Posterior cingulate gyrus (tissue), 11 donors: ENCODE measurements around the gene KRTAP10-4.
A peak's percentile ranks its signal among the peaks of the same experiment; 100 is the strongest.
"Not testable (repeated sequence)": the region's sequence is repeated elsewhere in the genome, so short reads cannot be mapped to it uniquely, and the experiment has no call there.

Experiments used
- DNase-seq, 10 donors: peaks; one replicate each; pipeline versions ENCODE4 v3.0.0 to v3.0.0-alpha.2; 2020 to 2021; ENCODE audit warnings: mixed read lengths in 3 of 10
- intact Hi-C: fragments of 100-400 bp; cut with DNase I; formaldehyde crosslinking; loops from one replicate; pipeline ENCODE4 v1.15.1; 2023

KRTAP10-4 gene

DNA sequence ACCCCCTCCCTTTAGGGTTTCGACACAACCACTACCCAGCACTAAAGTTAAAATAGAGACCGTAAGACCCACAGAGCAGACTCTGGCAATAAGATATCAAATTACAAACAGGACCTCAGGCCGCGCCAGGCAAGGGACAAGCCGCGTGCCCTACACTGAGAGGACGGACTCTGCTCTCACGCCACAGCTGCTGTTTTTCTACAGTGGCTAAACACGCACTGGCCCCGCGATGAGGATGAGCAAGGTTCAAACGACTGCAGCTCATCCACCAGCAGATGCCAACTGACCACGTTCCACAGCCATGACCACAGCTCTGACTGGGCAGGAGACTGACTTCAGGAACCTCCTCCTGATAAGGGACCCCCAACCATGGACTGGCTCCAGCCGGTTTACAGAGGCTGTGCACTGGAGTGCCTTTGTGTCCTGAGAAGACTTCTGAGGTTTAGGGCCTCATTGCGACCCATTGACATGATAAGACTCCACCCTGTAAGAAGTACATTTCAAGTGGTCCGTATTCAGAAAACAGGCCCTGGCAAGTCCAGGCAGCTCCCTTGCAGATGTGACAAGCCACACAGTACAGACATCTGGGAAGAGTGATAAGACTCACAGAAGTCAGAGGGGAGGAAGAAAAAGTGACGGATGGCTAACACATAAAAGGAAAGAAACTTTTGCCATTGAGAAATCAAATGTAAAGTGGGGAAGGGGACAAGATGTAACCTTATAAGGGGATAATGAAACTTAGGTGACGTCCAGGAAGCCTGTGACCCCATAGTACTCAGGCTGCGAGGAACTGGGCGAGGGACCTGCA is 20.3 kb downstream of the KRTAP10-4 start:
- DNase-seq: peak in 2 of 10 donors; percentile 22 to 41
- intact Hi-C loops: no loop called here

GRCh38 chr21:44594406-44594916 is 20.9 kb downstream of the KRTAP10-4 start:
- intact Hi-C loops: no loop called here
- peak in 2 of 10 donors; percentile 31 to 34 for DNase-seq

DNA sequence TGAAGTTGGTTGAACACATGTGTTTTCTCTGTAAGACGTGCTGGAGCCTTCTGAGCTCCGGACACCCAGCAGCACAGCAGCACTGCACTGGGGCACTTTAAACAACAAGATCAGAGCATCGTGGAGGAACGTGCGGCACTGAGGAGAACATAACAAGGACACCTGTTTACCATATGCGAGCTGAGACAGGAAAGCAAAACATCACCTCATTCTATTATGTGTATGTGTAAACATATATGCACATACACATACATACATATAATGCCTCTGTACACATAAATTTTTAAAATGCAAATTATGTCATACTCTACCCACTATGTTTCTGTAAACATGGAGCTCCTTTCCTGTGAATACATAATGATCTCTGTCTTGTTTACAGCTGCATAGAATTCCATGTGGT is 22.0 kb downstream of the KRTAP10-4 start:
- no peak for DNase-seq
- intact Hi-C loops: no loop called here

GRCh38 chr21:44596068-44596725 is 22.7 kb downstream of the KRTAP10-4 start:
- intact Hi-C loops: no loop called here
- no peak for DNase-seq

GRCh38 chr21:44598061-44598460 is 24.5 kb downstream of the KRTAP10-4 start:
- DNase-seq: no peak
- intact Hi-C loops: no loop called here

DNA sequence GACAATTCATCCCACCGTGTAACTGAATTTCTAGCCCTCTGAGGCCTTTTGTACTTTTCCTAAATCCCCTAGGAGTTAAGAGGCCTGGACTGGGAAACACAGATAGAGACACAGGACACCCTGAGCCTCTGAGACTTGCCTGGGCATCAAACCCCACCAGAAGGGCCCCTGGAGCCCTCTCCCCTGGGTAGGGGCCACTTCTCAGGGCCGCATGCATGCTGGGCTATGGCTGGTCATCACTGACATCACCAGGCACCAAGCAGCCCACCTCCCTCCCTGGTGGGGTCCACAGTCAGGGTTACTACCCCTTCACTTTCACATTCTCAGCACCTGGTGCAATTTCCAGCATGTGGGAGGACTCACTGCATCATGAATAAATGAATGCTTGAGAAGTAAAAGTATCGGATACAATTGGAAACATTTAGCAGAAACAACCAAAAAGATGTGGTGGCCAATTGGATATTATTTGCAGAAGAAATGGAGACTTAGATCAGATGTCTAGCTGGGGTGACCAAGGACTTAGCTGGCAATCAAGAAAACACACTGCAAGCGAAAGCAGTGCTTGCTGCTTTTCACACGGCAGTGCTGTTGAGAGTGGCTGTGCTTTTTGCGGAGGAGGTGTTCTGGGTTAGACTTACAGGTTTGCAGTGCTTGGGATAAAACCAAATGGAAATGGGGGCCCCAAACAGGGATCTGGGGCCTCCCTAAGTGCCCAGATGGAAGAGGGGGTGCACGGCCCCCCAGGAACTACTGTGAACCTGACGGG is 25.9 kb downstream of the KRTAP10-4 start:
- intact Hi-C loops: no loop called here
- DNase-seq: peak in 1 of 10 donors; percentile 66

GRCh38 chr21:44600118-44600978 is 26.8 kb downstream of the KRTAP10-4 start, which contains the start of gene KRTAP10-7:
TSS of gene KRTAP10-7 (plus strand) at chr21:44600597. CDS start at chr21:44600622, 25 bp downstream.
- intact Hi-C loops, DNase-seq: not testable (repeated sequence)

DNA sequence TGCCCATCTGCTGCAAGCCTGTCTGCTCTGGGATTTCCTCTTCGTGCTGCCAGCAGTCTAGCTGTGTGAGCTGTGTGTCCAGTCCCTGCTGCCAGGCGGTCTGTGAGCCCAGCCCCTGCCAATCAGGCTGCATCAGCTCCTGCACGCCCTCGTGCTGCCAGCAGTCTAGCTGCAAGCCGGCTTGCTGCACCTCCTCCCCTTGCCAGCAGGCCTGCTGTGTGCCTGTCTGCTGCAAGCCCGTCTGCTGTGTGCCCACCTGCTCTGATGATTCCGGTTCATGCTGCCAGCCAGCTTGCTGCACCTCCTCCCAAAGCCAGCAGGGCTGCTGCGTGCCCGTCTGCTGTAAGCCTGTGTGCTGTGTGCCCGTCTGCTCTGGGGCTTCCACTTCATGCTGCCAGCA is 27.6 kb downstream of the KRTAP10-4 start:
- intact Hi-C loops: not testable (repeated sequence)
- peak in 1 of 10 donors; percentile 56 for DNase-seq

DNA sequence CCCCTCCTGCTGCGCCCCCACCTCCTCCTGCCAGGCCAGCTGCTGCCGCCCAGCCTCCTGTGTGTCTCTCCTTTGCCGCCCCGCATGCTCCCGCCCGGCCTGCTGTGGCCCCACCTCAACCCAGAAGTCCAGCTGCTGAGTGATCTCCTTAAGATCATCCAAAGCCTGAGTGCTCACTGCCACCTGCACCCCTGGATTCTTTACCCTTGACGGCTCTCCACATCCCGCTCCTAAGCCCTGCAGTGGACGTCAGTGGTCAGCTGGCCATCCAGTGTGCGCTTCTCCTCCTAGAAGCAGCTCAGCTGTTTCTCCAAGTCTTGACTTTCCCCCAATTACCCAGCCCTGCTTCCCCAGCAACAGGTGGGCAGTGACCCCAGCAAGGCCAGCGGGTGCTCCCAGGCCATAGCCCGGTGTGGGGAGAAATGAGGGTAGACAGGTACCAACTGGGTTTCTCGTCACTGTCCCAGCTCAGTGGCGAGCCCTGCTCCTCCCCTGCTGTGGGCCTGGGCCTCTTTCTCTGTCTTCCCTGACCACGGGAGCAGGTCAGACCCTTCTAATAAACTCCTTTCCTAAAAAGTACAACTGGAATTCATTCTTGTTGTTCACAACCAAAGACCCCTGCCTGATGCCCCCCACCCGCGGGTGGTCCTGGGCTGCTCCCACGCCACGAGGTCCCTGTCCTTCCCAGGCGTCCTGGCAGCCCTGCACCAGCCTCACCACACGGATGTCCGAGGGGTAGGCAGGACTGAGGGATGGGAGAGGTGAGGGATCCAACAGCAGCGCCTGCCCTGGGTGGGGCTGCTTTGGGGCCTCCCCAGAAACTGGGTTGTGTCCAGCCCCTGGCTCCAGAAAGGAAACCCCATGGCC is 28.3 kb downstream of the KRTAP10-4 start:
- DNase-seq: peak in 3 of 10 donors; percentile 15 to 71 (median 61)
- intact Hi-C loops: no loop called here

GRCh38 chr21:44602463-44602850 is 28.9 kb downstream of the KRTAP10-4 start:
- peak in 2 of 10 donors; percentile 40 to 43 for DNase-seq
- intact Hi-C loops: no loop called here

GRCh38 chr21:44603109-44603875 is 29.8 kb downstream of the KRTAP10-4 start:
- intact Hi-C loops: no loop called here
- peak in 2 of 10 donors; percentile 35 to 62 for DNase-seq

DNA sequence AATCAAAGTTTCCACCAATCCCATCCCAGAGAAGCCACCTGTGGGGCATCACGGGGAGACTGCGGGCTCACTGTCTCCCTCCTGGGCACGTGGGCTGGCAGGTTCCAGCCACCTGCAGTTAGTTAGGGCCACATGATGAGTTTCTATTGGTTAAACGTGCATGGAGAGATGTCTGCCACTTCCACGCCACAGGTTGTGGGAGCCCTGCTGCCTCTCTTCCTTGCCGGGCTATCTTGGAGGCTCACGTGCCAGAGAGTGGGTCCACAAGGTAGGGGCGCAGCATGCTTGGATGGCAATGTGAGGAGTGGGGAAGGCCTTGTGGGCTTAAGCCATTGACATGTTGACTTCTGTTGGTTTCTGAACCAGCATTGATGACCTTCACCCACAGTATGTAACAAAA is 30.4 kb downstream of the KRTAP10-4 start:
- peak in 1 of 10 donors; percentile 54 for DNase-seq
- intact Hi-C loops: no loop called here

- DNase-seq: no peak
- intact Hi-C loops: no loop called here
These were observed 33.0 kb downstream of the KRTAP10-4 start for GRCh38 chr21:44606495-44606894.

- no peak for DNase-seq
- intact Hi-C loops: no loop called here
These were observed 35.7 kb downstream of the KRTAP10-4 start for GRCh38 chr21:44609193-44609592.

- intact Hi-C loops: not testable (repeated sequence)
These were observed 36.8 kb downstream of the KRTAP10-4 start for GRCh38 chr21:44610157-44610843.

DNA sequence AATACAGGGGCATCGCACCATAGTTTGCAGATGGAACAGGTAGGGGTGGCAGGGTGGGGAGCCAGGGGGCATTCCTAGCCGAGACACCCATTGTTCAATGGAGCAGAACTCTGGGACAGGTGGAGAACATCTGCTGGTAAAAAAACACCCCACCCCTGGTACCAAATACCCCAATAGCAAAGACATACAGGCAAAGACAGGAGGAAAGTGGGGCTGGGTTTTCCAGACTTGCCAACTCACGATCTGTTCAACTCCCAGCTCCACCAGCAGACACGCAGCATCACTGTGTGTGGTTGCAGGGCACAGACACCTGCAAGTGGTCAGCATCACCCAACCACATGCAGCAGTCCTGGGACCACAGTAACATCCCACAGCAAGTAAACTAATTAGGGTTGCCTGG is 38.0 kb downstream of the KRTAP10-4 start:
- DNase-seq: peak in 2 of 10 donors; percentile 2 to 42
- intact Hi-C loops: no loop called here

More at GRCh38 chr21:44610157-44610843, 36.8 kb downstream of the KRTAP10-4 start:
- DNase-seq: peak in 1 of 10 donors; percentile 62

GRCh38 chr21:44612029-44612486 is 38.5 kb downstream of the KRTAP10-4 start, which contains the start of gene KRTAP10-8:
TSS of gene KRTAP10-8 (plus strand) at chr21:44612079. CDS start at chr21:44612101, 22 bp downstream.
- intact Hi-C loops: no loop called here
- DNase-seq: peak in 2 of 10 donors; percentile 24 to 75
